ENCODE data around the gene PDCD10. TPM values are rescaled to one million over a fixed set of nuclear protein-coding genes. Genes with fewer than 3 reads are reported as not detected.

Gene PDCD10
- 27.2 and 30.1 TPM in 2 replicates for total RNA-seq
- 18.8 TPM for polyA plus RNA-seq (2012)

- peak; percentile 99 for DNase-seq (ENCODE audit: low read depth)
These were observed at the start of gene PDCD10 for GRCh38 chr3:167734498-167735232. TSS of gene PDCD10 (minus strand) at chr3:167734892. CDS start at chr3:167720157, 14,735 bp downstream.

- DNase-seq (ENCODE audit: low read depth), result peak; percentile 0
These were observed 49.1 kb upstream of the PDCD10 start for GRCh38 chr3:167783781-167784180.

GRCh38 chr3:167780214-167780883 lies 45.7 kb upstream of the PDCD10 start:
- no peak for DNase-seq (ENCODE audit: low read depth)

GRCh38 chr3:167777356-167777755 lies 42.7 kb upstream of the PDCD10 start:
- no peak for DNase-seq (ENCODE audit: low read depth)

GRCh38 chr3:167776066-167776685 lies 41.5 kb upstream of the PDCD10 start:
- DNase-seq (ENCODE audit: low read depth), result no peak

- DNase-seq (ENCODE audit: low read depth), result no peak
These were observed 38.9 kb upstream of the PDCD10 start for GRCh38 chr3:167773584-167773983.

- no peak for DNase-seq (ENCODE audit: low read depth)
These were observed 38.3 kb upstream of the PDCD10 start for GRCh38 chr3:167772992-167773391.

GRCh38 chr3:167762296-167762695 lies 27.6 kb upstream of the PDCD10 start:
- DNase-seq (ENCODE audit: low read depth), result no peak

- no peak for DNase-seq (ENCODE audit: low read depth)
These were observed 26.6 kb upstream of the PDCD10 start for GRCh38 chr3:167761302-167761701.

- no peak for DNase-seq (ENCODE audit: low read depth)
These were observed 19.4 kb upstream of the PDCD10 start for GRCh38 chr3:167754049-167754448.

- peak; percentile 3 for DNase-seq (ENCODE audit: low read depth)
These were observed 15.7 kb upstream of the PDCD10 start for GRCh38 chr3:167750272-167750971.

GRCh38 chr3:167749728-167750127 lies 15.0 kb upstream of the PDCD10 start:
- DNase-seq (ENCODE audit: low read depth), result no peak

- DNase-seq (ENCODE audit: low read depth), result no peak
These were observed 14.5 kb upstream of the PDCD10 start for GRCh38 chr3:167749209-167749608.

- DNase-seq (ENCODE audit: low read depth), result no peak
These were observed 9.1 kb upstream of the PDCD10 start for GRCh38 chr3:167743799-167744198.

- DNase-seq (ENCODE audit: low read depth), result peak; percentile 5
These were observed 7.6 kb upstream of the PDCD10 start for GRCh38 chr3:167742338-167742737.

GRCh38 chr3:167740961-167741587 lies 6.4 kb upstream of the PDCD10 start:
- DNase-seq (ENCODE audit: low read depth), result peak; percentile 26

- DNase-seq (ENCODE audit: low read depth), result no peak
These were observed 4.6 kb upstream of the PDCD10 start for GRCh38 chr3:167739190-167739810.

- no peak for DNase-seq (ENCODE audit: low read depth)
These were observed 3.3 kb upstream of the PDCD10 start for GRCh38 chr3:167738037-167738436.

- DNase-seq (ENCODE audit: low read depth), result no peak
These were observed 2.3 kb upstream of the PDCD10 start for GRCh38 chr3:167736997-167737396.

- DNase-seq (ENCODE audit: low read depth), result no peak
These were observed 1.6 kb upstream of the PDCD10 start for GRCh38 chr3:167736264-167736787.
